ENCODE results near the gene PAGR1. TPM values are rescaled to one million over a fixed set of nuclear protein-coding genes. Genes with fewer than 3 reads are reported as not detected.

Gene PAGR1
- total RNA-seq, result 10 to 100 TPM; 11.1 to 16.9 TPM
- polyA plus RNA-seq, result 10 to 100 TPM in 1 of 2 donors, 1 to 10 TPM in 1; 7.3 to 18.7 TPM

DNA sequence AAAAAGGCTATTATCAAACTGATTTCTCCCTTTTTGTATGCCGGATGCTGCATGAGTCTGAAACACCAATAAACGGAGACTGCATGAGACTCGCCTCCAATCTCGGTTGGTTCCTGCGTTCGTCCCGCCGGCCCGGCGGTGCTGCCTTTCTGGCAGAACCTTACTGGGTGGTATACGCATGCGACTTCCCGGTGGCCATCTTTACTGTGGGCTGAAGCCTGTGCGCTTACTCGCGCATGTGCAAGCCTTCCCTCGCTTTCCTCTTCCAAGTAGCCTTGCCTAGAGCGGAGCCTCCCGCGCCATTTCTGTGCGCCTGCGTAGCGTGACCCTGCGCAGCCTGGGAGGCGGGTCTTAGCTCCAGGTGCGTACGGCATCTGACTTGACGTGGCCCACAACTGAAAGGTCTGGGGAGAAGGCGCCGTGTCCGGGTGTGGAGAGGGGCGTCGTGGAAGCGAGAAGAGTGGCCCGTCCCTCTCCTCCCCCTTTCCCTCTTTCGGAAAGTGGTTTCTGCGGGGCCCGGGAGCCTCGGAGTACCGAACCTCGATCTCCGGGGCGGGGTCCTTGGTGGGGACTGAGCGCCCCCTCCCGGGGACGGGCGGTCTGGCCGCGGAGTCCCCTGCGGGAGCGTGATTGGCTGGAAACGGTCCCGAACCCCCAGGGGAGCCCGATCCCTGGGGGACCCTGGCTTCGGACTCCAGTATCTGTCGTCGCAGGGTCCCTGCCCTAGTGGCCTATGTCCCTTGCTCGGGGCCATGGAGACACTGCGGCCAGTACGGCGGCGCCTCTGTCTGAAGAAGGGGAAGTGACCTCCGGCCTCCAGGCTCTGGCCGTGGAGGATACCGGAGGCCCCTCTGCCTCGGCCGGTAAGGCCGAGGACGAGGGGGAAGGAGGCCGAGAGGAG lies at the start of gene PAGR1:
TSS of gene PAGR1 (plus strand) at position 360 of the 901 bp plus-strand sequence. CDS start at position 734, 374 bp downstream.
- H3K36me3 ChIP-seq (ENCODE audit: control insufficient read depth in 4 of 4, insufficient read depth in 3 of 4, low read depth in 1 of 4, low read length in 3 of 4), result peaks cover 0 to 9% (median 0%) of the 10 kb centered on the region in 4 donors
- WGBS, result under 1% methylated on average over 70 of the region's 70 CpGs
- peak within 1 kb of the TSS; percentile 84 to 93 for H3K27ac ChIP-seq (ENCODE audit: low read depth in 1 of 2, low read length in 2 of 2)
- DNase-seq (ENCODE audit: low spot score), result peak; percentile 97
- TF ChIP-seq FOXA1 (IDR thresholded peaks at IDR 0.05), result peak; percentile 34
- TF ChIP-seq RXRA (IDR thresholded peaks at IDR 0.05), result peak; percentile 35 to 53
- TF ChIP-seq, protein P1, sequence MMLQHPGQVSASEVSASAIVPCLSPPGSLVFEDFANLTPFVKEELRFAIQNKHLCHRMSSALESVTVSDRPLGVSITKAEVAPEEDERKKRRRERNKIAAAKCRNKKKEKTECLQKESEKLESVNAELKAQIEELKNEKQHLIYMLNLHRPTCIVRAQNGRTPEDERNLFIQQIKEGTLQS (IDR thresholded peaks at IDR 0.05), result no peak
- peak in 1 of 2 donors; percentile 70 for TF ChIP-seq GABPA (IDR thresholded peaks at IDR 0.05 in 1 of 2, conservative IDR thresholded peaks at IDR 0.05 in 1 of 2)
- peak; percentile 0 to 45 for TF ChIP-seq HNF4A (conservative IDR thresholded peaks at IDR 0.05)
- TF ChIP-seq REST (IDR thresholded peaks at IDR 0.05), result peak; percentile 59
- peak; percentile 70 for TF ChIP-seq TAF1 (conservative IDR thresholded peaks at IDR 0.05)
- peak; percentile 64 for TF ChIP-seq CTCF (IDR thresholded peaks at IDR 0.05; ENCODE audit: low read depth, low read length, missing input control)
- no peak for TF ChIP-seq JUND (IDR thresholded peaks at IDR 0.05)
- peak; percentile 32 for TF ChIP-seq NR2F2 (IDR thresholded peaks at IDR 0.05)
- TF ChIP-seq EGR1 (IDR thresholded peaks at IDR 0.05; ENCODE audit: low read depth in 2 of 2), result no peak
- peak; percentile 65 for TF ChIP-seq SP1 (IDR thresholded peaks at IDR 0.05)
- TF ChIP-seq RAD21 (IDR thresholded peaks at IDR 0.05), result peak; percentile 69 to 74
- TF ChIP-seq HNF4G (IDR thresholded peaks at IDR 0.05), result no peak
- no peak for TF ChIP-seq FOXA2 (IDR thresholded peaks at IDR 0.05)
- TF ChIP-seq MAX (IDR thresholded peaks at IDR 0.05), result peak; percentile 85
- peak; percentile 100 for TF ChIP-seq YY1 (IDR thresholded peaks at IDR 0.05)
- TF ChIP-seq, protein P2, sequence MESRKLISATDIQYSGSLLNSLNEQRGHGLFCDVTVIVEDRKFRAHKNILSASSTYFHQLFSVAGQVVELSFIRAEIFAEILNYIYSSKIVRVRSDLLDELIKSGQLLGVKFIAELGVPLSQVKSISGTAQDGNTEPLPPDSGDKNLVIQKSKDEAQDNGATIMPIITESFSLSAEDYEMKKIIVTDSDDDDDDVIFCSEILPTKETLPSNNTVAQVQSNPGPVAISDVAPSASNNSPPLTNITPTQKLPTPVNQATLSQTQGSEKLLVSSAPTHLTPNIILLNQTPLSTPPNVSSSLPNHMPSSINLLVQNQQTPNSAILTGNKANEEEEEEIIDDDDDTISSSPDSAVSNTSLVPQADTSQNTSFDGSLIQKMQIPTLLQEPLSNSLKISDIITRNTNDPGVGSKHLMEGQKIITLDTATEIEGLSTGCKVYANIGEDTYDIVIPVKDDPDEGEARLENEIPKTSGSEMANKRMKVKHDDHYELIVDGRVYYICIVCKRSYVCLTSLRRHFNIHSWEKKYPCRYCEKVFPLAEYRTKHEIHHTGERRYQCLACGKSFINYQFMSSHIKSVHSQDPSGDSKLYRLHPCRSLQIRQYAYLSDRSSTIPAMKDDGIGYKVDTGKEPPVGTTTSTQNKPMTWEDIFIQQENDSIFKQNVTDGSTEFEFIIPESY (IDR thresholded peaks at IDR 0.05), result peak; percentile 82
- H3K4me3 ChIP-seq (ENCODE audit: low read depth in 1 of 3, low read length in 3 of 3), result peak within 1 kb of the TSS; percentile 79 to 90 (median 89)
- peaks cover 14 to 53% (median 38%) of the 10 kb centered on the region in 4 donors for H3K4me1 ChIP-seq (ENCODE audit: control insufficient read depth in 4 of 4, insufficient read depth in 4 of 4, low read length in 3 of 4)
- H3K27me3 ChIP-seq (ENCODE audit: control insufficient read depth in 4 of 4, insufficient read depth in 4 of 4, low read length in 3 of 4), result no peaks in the 10 kb centered on the region
- peak within 1 kb of the TSS; percentile 5 to 83 for H3K9ac ChIP-seq (ENCODE audit: low read depth in 1 of 2, low read length in 2 of 2)
- no peaks in the 10 kb centered on the region for H3K9me3 ChIP-seq (ENCODE audit: control insufficient read depth in 4 of 4, low read length in 3 of 4)

All from liver (tissue), 9 donors.